ENCODE results near the gene LSM2. TPM values are rescaled to one million over a fixed set of nuclear protein-coding genes. Genes with fewer than 3 reads are reported as not detected.

The LSM2 gene
- total and polyA plus RNA-seq, 9 of the 15 experiments (the other 6 are each of a cell fraction or from before 2014, with no cell fraction given), result 154 to 407 (median 223) TPM

DNA sequence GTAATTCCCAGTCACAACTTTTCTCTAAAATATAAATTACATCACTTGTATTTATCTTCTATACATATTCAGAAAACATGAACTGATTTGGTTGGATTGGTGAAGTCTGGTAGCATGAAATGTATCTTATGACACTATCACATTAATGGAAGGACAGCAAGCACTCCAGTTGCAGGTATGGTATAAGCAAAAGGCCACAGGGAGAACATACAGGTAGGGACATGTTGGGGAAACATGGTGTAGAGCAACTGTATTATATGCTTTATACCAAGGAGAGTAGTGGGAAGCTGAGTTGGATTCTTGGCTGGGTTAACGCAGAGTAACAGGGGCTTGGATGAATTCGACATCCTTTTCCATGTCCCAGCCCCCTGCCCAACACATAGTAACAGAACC is 9.8 kb downstream of the LSM2 start (continued):
- TF ChIP-seq, protein P1, sequence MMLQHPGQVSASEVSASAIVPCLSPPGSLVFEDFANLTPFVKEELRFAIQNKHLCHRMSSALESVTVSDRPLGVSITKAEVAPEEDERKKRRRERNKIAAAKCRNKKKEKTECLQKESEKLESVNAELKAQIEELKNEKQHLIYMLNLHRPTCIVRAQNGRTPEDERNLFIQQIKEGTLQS (IDR thresholded peaks at IDR 0.05), result 0 out of 2 replicates have a peak, but pooled peaks have one; percentile 10
- TF ChIP-seq, protein P1 (CRISPR knock-in tag; conservative IDR thresholded peaks at IDR 0.05), result no peak
- no peak for TF ChIP-seq ZNF347 (CRISPR knock-in tag; IDR thresholded peaks at IDR 0.05; ENCODE audit: low read depth)
- TF ChIP-seq ZNF444 (CRISPR knock-in tag; IDR thresholded peaks at IDR 0.05), result no peak
- TF ChIP-seq, protein P2, sequence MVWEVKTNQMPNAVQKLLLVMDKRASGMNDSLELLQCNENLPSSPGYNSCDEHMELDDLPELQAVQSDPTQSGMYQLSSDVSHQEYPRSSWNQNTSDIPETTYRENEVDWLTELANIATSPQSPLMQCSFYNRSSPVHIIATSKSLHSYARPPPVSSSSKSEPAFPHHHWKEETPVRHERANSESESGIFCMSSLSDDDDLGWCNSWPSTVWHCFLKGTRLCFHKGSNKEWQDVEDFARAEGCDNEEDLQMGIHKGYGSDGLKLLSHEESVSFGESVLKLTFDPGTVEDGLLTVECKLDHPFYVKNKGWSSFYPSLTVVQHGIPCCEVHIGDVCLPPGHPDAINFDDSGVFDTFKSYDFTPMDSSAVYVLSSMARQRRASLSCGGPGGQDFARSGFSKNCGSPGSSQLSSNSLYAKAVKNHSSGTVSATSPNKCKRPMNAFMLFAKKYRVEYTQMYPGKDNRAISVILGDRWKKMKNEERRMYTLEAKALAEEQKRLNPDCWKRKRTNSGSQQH (CRISPR knock-in tag; IDR thresholded peaks at IDR 0.05), result no peak
- TF ChIP-seq XRCC4 (IDR thresholded peaks at IDR 0.05; ENCODE audit: extremely low read depth, insufficient read depth, insufficient read length), result no peak

DNA sequence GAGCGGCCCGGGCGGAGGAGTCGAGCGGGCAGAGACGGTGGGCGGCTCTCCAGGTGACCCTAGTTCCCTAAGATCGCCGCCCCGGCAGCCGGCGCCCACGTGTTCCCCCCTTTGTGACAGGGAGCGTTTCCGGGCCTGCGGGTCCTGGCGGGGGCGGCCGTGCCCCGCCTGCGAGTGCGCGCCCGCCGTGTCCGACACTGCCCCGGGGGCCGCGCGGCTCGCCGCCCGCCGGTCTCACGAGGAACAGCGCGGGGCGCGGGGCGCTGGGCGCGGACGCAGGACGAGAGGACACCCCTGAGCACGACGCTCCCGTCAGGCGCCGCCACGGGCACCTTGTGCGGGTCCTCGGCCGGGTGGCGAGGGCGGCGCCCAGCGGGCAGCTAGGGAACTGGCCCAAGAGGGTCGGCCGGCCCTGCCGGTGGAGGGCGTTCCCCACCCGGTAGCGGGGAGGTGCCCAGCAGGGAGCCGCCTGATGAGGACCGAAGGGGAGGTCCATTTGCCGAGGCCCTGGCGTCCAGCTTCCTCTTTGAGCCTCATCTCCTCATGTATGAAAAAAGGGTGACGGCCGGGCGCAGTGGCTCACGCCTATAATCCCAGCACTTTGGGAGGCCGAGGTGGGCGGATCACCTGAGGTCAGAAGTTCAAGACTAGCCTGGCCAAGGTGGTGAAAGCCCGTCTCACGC is 11.0 kb downstream of the LSM2 start, which contains the start of gene VARS1:
Gene VARS1, minus strand, starts transcription at position 137 of the 683 bp plus-strand sequence. CDS start 535 bp downstream, outside the sequence.
- in situ Hi-C loops (cut with MboI) (no loop called here), intact Hi-C loops (cut with micrococcal nuclease) (loop anchor here (1.0 to 2.0 kb wide), 8 partner anchors 19 to 106 kb away; partner anchors contain the start of genes DDAH2, HSPA1A, HSPA1B and HSPA1L)
- no peaks in the 10 kb centered on the region for H3K27me3 ChIP-seq (ENCODE audit: control insufficient read depth in 2 of 2, insufficient read depth in 2 of 2, low read length in 2 of 2)
- 0 out of 2 replicates have a peak, but pooled peaks cover 3% of the 10 kb centered on the region for H4K20me1 ChIP-seq (replicated peaks; ENCODE audit: control insufficient read depth, insufficient read depth, low read length)
- H3K36me3 ChIP-seq (ENCODE audit: control insufficient read depth, insufficient read depth, low read length), result peaks cover 64% of the 10 kb centered on the region
- POLR2A ChIA-PET, result interaction anchor here (0.6 to 4.3 kb wide), 39 partner anchors 8 to 429 kb away, joined by 3 to 58 read pairs (median 4); partner anchors contain the start of genes BAG6, GPANK1, HSPA1A and HSPA1B
- peak within 1 kb of the TSS; percentile 93 for H2AFZ ChIP-seq (ENCODE audit: low read depth, low read length)
- H3K4me3 ChIP-seq, result peak within 1 kb of the TSS; percentile 61
- H3K27ac ChIP-seq (ENCODE audit: extremely low read depth, low read depth, low read length), result peak within 1 kb of the TSS; percentile 97
- peaks cover 52% of the 10 kb centered on the region for H3K79me2 ChIP-seq (ENCODE audit: control insufficient read depth, insufficient read depth, low read length)
- CTCF ChIA-PET (ENCODE audit: low intra/inter-chr PET ratio), result interaction anchor here (0.6 to 2.9 kb wide), 4 partner anchors 35 to 250 kb away, joined by 3 to 24 read pairs (median 4); no protein-coding TSS in a partner anchor
- no TSS peak for BruUV-seq (replicated peaks)
- no peaks in the 10 kb centered on the region for H3K9me3 ChIP-seq (replicated peaks; ENCODE audit: control insufficient read depth, insufficient read depth, low read depth, low read length)
- DNase-seq (ENCODE audit: extremely low read depth in 1 of 4, low spot score in 3 of 4) (peak; percentile 99 to 100 (median 100)), FAIRE-seq (peak; percentile 89), ATAC-seq (peak; percentile 92)
- H3K9ac ChIP-seq (ENCODE audit: insufficient read depth in 1 of 2, low read depth in 2 of 2, low read length in 2 of 2), result peak within 1 kb of the TSS; percentile 93 to 99
- H3K4me1 ChIP-seq (replicated peaks in 1 of 2; ENCODE audit: control insufficient read depth in 2 of 2, insufficient read depth in 2 of 2, low read length in 2 of 2), result peaks cover 17 to 44% of the 10 kb centered on the region in 2 experiments
- WGBS (ENCODE audit: insufficient coverage, low coverage, missing lambda C conversion rate), result under 1% methylated on average over 74 of the region's 75 CpGs
- H3K4me2 ChIP-seq (ENCODE audit: insufficient read depth, low read length), result peak within 1 kb of the TSS; percentile 98
- no peaks in the 10 kb centered on the region for H3K9me1 ChIP-seq (ENCODE audit: control insufficient read depth, insufficient read depth, low read length)
- peak; percentile 92 for TF ChIP-seq POLR2G (IDR thresholded peaks at IDR 0.05; ENCODE audit: low read depth, low read length)
- peak; percentile 98 for TF ChIP-seq CCNT2 (IDR thresholded peaks at IDR 0.05; ENCODE audit: borderline replicate concordance, extremely low read depth, insufficient read length, low read depth, low read length)
- peak; percentile 91; the same call in 1 of the 2 replicates for TF ChIP-seq DPF2 (IDR thresholded peaks at IDR 0.05)
- TF ChIP-seq ZNF384 (IDR thresholded peaks at IDR 0.05; ENCODE audit: low read depth, low read length), result peak; percentile 82
- TF ChIP-seq, protein P3, sequence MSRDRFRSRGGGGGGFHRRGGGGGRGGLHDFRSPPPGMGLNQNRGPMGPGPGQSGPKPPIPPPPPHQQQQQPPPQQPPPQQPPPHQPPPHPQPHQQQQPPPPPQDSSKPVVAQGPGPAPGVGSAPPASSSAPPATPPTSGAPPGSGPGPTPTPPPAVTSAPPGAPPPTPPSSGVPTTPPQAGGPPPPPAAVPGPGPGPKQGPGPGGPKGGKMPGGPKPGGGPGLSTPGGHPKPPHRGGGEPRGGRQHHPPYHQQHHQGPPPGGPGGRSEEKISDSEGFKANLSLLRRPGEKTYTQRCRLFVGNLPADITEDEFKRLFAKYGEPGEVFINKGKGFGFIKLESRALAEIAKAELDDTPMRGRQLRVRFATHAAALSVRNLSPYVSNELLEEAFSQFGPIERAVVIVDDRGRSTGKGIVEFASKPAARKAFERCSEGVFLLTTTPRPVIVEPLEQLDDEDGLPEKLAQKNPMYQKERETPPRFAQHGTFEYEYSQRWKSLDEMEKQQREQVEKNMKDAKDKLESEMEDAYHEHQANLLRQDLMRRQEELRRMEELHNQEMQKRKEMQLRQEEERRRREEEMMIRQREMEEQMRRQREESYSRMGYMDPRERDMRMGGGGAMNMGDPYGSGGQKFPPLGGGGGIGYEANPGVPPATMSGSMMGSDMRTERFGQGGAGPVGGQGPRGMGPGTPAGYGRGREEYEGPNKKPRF (IDR thresholded peaks at IDR 0.05; ENCODE audit: low read depth, low read length), result no peak
- TF ChIP-seq CC2D1A (IDR thresholded peaks at IDR 0.05), result peak; percentile 96
- TF ChIP-seq ZNF431 (CRISPR knock-in tag; IDR thresholded peaks at IDR 0.05), result 0 out of 2 replicates have a peak, but pooled peaks have one; percentile 69
- TF ChIP-seq SRSF3 (IDR thresholded peaks at IDR 0.05; ENCODE audit: insufficient read depth, low read length), result no peak
